Mammary epithelial cell (primary cell): ENCODE measurements around the gene GUCY1A2.

Experiments used
- CTCF ChIP-seq, 2 donors: IDR thresholded peaks in 1 of 2; conservative IDR thresholded peaks in 1 of 2; 2 replicates each; pipeline ENCODE4 v1.5.1; 2011 to 2012; ENCODE audit warnings: inconsistent platforms in 2 of 2, low read length in 2 of 2, mild to moderate bottlenecking in 2 of 2, control low read depth in 1 of 2, low read depth in 1 of 2; ENCODE audit not compliant: insufficient read depth in 1 of 2; ENCODE audit errors: extremely low read depth in 1 of 2
- EZH2 ChIP-seq: IDR thresholded peaks from 2 replicates; pipeline ENCODE4 v1.6.1; 2012; ENCODE audit warnings: low read length, inconsistent platforms, borderline replicate concordance

- TF ChIP-seq CTCF (conservative IDR thresholded peaks at IDR 0.05 in 1 of 2, IDR thresholded peaks at IDR 0.05 in 1 of 2; ENCODE audit: extremely low read depth in 1 of 2, insufficient read depth in 1 of 2, low read depth in 1 of 2, low read length in 2 of 2) (no peak), EZH2 (no peak)
Measured at GRCh38 chr11:106852779-106853178, 165.5 kb downstream of the GUCY1A2 start.
